ENCODE results near the gene ZNF500. TPM values are rescaled to one million over a fixed set of nuclear protein-coding genes. Genes with fewer than 3 reads are reported as not detected.

Gene ZNF500
- total and polyA plus RNA-seq, 4 donors = 3.0 to 7.4 (median 5.0) TPM

GRCh38 chr16:4745274-4745569 lies 21.7 kb downstream of the ZNF500 start:
- H3K4me3 ChIP-seq (ENCODE audit: low read depth in 1 of 3, low read length in 3 of 3) = no peak overlapping the region
- TF ChIP-seq, protein P1, sequence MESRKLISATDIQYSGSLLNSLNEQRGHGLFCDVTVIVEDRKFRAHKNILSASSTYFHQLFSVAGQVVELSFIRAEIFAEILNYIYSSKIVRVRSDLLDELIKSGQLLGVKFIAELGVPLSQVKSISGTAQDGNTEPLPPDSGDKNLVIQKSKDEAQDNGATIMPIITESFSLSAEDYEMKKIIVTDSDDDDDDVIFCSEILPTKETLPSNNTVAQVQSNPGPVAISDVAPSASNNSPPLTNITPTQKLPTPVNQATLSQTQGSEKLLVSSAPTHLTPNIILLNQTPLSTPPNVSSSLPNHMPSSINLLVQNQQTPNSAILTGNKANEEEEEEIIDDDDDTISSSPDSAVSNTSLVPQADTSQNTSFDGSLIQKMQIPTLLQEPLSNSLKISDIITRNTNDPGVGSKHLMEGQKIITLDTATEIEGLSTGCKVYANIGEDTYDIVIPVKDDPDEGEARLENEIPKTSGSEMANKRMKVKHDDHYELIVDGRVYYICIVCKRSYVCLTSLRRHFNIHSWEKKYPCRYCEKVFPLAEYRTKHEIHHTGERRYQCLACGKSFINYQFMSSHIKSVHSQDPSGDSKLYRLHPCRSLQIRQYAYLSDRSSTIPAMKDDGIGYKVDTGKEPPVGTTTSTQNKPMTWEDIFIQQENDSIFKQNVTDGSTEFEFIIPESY (IDR thresholded peaks at IDR 0.05) = no peak
- no peak for TF ChIP-seq GABPA (IDR thresholded peaks at IDR 0.05 in 1 of 2, conservative IDR thresholded peaks at IDR 0.05 in 1 of 2)
- no peak for TF ChIP-seq RXRA (IDR thresholded peaks at IDR 0.05)
- no peak for TF ChIP-seq SP1 (IDR thresholded peaks at IDR 0.05)
- TF ChIP-seq NR2F2 (IDR thresholded peaks at IDR 0.05) = no peak
- TF ChIP-seq JUND (IDR thresholded peaks at IDR 0.05) = no peak
- TF ChIP-seq HNF4A (conservative IDR thresholded peaks at IDR 0.05) = no peak
- TF ChIP-seq, protein P2, sequence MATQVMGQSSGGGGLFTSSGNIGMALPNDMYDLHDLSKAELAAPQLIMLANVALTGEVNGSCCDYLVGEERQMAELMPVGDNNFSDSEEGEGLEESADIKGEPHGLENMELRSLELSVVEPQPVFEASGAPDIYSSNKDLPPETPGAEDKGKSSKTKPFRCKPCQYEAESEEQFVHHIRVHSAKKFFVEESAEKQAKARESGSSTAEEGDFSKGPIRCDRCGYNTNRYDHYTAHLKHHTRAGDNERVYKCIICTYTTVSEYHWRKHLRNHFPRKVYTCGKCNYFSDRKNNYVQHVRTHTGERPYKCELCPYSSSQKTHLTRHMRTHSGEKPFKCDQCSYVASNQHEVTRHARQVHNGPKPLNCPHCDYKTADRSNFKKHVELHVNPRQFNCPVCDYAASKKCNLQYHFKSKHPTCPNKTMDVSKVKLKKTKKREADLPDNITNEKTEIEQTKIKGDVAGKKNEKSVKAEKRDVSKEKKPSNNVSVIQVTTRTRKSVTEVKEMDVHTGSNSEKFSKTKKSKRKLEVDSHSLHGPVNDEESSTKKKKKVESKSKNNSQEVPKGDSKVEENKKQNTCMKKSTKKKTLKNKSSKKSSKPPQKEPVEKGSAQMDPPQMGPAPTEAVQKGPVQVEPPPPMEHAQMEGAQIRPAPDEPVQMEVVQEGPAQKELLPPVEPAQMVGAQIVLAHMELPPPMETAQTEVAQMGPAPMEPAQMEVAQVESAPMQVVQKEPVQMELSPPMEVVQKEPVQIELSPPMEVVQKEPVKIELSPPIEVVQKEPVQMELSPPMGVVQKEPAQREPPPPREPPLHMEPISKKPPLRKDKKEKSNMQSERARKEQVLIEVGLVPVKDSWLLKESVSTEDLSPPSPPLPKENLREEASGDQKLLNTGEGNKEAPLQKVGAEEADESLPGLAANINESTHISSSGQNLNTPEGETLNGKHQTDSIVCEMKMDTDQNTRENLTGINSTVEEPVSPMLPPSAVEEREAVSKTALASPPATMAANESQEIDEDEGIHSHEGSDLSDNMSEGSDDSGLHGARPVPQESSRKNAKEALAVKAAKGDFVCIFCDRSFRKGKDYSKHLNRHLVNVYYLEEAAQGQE (IDR thresholded peaks at IDR 0.05) = no peak
- TF ChIP-seq MAX (IDR thresholded peaks at IDR 0.05) = no peak
- TF ChIP-seq, protein P3, sequence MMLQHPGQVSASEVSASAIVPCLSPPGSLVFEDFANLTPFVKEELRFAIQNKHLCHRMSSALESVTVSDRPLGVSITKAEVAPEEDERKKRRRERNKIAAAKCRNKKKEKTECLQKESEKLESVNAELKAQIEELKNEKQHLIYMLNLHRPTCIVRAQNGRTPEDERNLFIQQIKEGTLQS (IDR thresholded peaks at IDR 0.05) = no peak
- no peak for TF ChIP-seq YY1 (IDR thresholded peaks at IDR 0.05)
- TF ChIP-seq HNF4G (IDR thresholded peaks at IDR 0.05) = no peak
- TF ChIP-seq RAD21 (IDR thresholded peaks at IDR 0.05) = no peak
- TF ChIP-seq EGR1 (IDR thresholded peaks at IDR 0.05; ENCODE audit: low read depth in 2 of 2) = no peak
- no peak for TF ChIP-seq CTCF (IDR thresholded peaks at IDR 0.05; ENCODE audit: low read depth, low read length, missing input control)
- H3K9me3 ChIP-seq (ENCODE audit: control insufficient read depth in 4 of 4, low read length in 3 of 4) = no peaks in the 10 kb centered on the region
- H3K27me3 ChIP-seq (ENCODE audit: control insufficient read depth in 4 of 4, insufficient read depth in 4 of 4, low read length in 3 of 4) = no peaks in the 10 kb centered on the region
- no peak for DNase-seq (ENCODE audit: low spot score)
- H3K4me1 ChIP-seq (ENCODE audit: control insufficient read depth in 4 of 4, insufficient read depth in 4 of 4, low read length in 3 of 4) = peaks cover 0 to 6% (median 3%) of the 10 kb centered on the region in 4 donors
- H3K36me3 ChIP-seq (ENCODE audit: control insufficient read depth in 4 of 4, insufficient read depth in 3 of 4, low read depth in 1 of 4, low read length in 3 of 4) = peaks cover 0 to 5% (median 0%) of the 10 kb centered on the region in 4 donors
- no peak overlapping the region for H3K9ac ChIP-seq (ENCODE audit: low read depth in 1 of 2, low read length in 2 of 2)
- WGBS = 87% methylated on average over 3 of the region's 3 CpGs
- no peak overlapping the region for H3K27ac ChIP-seq (ENCODE audit: low read depth in 1 of 2, low read length in 2 of 2)
